HG02943 (cell line): Measurements from ENCODE around the gene TSHZ3.

Source experiments
- ATAC-seq: cut with Tn5 transposase; IDR thresholded peaks from one replicate; pipeline ENCODE4 v1.9.1; 2021; ENCODE audit warnings: mild to moderate bottlenecking, low read depth, moderate library complexity; ENCODE audit not compliant: unreplicated experiment

Gene TSHZ3

DNA sequence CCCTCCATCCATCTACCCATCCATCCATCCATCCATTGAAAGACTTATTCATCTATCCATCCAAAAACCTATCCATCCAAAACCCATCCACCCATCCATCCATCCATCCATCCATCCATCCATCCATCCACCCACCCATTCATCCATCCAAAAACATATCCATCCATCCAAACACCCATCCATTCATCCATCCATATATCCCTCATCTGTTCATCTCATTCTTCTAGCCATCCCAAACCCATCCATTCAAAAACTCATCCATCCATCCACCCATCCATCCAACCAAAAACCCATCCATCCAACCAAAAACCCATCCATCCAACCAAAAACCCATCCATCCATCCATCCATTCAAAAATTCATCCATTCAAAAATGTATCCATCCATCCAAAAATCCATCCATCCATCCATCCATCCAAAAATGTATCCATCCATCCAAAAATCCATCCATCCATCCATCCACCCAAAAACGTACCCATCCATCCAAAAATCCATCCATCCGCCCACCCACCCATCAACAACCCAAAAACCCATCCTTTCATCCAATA is 56.5 kb downstream of the TSHZ3 start:
- ATAC-seq = no peak

DNA sequence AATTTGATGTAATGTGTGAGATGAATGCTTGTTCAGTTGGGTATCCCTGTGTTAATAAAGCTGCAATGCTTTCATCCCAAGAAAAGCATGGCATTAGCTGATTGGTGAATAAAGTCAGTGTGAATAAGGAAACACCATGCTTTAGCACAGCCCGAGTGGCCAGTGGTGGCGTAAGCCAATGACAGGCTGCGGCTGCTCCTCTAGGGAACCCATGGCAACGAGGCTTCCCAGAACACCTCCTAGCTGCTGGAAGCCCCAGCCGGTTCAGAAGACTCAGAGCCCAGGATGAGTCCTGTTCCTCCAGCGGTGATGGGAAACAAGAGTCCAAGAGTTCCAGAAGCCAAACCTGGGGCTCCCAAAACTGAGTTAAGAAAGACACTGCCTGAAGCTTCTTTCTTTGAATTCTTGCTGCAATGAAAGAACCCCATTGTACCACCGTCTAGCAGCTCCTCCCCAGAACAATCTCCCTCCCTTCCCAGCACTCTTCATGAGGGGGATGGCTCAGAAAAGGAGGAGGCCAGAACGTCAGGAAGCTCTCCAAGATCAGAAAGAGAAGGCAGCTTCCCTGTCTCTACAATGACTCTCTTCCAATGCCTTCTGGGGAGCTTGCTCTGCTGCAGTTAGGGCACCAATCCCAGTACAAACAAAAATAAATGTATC is 58.2 kb downstream of the TSHZ3 start:
- ATAC-seq = no peak

DNA sequence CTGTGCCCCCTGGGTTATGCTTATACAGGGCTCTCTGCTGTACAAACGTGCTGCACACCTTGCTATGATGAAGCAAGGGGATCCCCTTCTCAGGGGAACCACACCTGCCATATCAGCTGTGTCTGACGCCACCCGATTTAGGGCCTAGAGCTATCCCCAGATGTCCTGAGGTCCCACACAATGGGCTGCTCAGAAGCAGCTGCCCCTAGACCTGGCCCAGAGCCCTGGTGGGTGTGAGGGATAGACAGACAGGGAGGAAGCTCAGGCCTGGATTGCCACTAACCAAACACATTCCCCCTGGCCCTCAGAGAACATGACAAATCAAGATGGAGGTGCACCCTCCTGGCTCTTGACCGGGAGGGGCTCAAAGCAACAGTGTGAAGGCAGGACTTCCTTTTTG is 59.3 kb downstream of the TSHZ3 start:
- ATAC-seq = no peak

DNA sequence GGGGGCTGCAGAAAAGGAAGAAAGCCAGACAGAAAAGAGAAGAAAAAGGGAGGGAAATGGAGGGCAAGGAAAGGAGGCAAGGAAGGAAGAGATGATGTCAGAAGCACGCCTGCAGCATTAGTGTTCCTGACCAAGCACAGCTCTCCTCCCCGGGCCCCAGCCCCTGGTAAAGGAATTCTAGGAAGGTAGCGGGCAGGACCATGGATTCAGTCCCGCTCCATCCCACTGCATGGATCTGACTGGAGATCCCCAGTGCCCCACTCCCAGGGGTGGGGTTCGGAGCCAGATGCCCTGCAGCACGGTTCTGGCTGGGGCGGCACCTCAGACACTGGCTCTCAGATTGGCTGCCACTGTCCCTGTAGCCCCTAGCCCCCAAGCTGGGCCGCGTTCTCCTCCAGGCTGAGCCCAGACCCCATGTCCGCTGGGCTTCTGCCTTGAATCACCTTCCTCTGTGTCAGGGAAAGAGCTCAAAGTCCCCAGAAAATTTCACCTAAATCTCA is 59.8 kb downstream of the TSHZ3 start:
- ATAC-seq = no peak

DNA sequence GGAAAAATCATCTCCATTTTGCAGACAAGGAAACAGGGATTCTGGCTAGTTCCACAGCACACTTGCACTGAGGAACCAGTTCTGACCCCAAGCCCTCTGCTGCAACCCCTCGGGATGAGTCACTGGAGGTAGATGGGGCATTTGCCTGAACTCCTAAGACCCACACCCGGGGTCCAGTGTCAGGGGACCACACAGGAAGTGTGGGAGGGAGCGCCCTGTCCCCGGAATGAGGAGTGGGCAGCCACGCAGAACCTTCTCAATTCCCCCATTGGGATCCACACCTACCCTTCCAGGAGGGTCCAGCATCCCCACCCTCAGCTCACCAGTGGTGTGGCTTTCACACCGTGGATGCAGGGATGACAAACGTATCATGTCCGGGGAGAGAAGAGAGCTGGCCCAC is 62.7 kb downstream of the TSHZ3 start:
- ATAC-seq = no peak

DNA sequence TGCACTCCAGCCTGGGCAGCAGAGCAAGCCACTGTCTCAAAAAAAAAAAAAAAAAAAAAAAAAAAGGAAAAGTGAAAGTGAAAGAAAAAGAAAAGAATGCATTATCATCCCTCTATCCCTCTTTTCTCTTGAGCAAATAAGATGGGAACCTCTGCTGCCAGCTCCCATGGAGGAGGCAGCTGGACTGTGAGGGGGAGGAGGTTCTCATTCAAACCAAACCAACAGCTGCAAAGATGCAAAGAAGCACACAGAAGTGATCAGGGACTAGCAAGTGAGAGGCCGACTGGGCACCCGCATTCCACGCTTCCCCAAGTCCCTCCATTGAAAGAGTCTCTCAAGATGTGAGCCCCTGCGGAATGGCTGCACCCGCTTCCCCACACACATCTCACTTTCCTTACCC is 63.5 kb downstream of the TSHZ3 start:
- ATAC-seq = no peak

DNA sequence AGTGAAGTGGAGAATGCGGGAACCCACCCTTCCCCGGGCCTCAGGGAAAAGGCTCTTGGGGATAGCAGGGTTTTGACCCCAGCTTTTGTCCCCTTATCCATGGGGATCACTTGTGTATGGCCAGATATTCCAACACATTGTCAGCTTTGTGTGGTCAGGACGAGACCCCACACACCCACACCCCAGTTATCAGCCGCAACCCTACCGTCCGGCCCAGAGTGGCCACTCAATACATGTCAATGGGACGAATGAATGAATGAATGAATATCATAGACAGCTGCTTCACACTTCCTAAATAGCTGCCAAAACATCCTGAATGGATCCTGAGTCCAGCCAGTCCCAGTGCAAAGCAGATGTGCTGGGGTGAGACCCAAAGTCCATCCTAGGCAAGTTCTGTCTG is 64.6 kb downstream of the TSHZ3 start:
- no peak for ATAC-seq

DNA sequence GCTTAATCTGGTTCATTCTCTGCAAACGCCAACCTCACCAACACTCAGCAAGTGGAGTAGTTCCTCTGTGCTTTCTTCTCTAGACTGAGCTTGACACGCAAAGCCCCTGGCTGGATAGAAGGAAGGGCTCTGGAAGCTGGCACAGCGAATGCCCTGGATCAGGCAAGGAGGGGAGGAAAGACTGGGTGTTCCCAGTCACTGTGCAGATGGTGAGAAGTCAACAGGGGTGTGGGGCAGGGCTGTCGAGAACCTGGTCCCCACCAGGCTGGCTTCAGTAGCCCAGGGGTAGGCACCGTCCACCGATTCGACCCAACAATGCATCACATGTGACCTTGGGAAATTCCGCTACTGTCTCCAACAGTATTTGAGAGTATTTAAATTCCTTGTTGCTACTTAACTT is 65.5 kb downstream of the TSHZ3 start:
- no peak for ATAC-seq

DNA sequence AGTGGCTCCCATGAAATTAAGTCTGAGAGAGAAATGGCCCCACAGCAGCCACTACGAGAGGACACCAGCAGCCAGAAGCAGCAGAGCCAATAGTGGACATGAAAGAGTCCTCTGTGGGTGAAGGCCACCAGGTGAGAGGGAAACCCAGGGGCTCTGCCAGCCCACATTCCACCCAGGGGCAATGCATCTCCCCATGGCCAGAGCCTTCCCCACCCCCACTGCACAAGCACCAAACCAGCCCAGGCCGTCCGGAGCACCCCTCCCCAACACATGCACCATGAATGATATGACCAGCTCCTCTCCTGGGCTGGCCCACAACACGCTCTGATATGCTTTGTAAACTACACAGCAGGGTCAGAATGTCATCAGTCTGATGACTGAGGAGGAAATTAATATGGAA is 66.9 kb downstream of the TSHZ3 start:
- no peak for ATAC-seq

DNA sequence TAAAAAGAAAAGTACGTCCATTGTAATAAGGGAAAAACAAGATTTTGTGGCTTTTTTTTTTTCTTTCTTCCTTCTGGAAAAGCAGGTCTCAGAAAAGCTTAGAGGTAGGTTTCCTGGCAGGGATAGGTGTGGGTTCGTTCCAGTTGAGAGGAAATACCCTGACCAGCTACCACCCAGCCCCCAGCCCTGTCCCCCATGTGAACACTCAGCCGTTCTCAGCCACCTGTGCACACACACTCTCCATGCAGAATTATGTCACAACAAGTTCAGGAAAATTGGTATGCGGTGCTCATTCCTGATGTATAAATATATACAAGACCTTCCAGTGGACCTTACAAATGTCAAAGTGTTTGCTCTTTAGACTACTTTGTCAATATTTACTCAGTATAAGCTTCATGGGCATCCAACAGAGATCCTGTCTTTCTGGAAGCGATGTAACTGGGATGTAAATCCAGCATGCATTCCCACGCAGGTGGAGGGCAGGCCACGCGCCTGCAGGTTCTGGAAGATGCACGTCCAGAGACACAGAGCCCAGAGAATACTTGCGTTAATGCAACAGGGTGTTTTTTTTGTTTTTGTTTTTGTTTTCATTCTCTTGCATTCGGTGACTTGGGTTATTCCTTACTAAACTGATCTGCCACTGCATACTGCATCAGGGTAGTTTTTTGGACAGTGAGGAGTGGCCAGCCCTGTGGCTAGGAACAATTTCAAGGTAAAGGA is 68.8 kb downstream of the TSHZ3 start:
- no peak for ATAC-seq

DNA sequence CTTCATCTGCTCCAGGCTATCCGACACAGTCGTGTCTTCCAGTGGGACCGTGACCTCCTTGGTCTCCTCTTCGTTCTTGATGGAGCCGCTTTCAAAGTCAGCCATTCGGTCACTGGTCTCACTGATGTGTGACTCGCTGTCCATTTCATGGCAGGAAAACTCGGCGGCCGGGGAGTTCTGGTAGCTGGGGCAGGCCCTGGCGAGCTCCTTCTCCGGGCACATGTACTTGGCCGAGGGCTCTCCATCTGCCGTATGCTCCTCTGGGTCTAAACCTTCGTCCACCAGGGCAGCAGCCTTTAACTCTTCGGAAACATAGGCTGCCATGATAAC is 69.8 kb downstream of the TSHZ3 start:
- no peak for ATAC-seq

DNA sequence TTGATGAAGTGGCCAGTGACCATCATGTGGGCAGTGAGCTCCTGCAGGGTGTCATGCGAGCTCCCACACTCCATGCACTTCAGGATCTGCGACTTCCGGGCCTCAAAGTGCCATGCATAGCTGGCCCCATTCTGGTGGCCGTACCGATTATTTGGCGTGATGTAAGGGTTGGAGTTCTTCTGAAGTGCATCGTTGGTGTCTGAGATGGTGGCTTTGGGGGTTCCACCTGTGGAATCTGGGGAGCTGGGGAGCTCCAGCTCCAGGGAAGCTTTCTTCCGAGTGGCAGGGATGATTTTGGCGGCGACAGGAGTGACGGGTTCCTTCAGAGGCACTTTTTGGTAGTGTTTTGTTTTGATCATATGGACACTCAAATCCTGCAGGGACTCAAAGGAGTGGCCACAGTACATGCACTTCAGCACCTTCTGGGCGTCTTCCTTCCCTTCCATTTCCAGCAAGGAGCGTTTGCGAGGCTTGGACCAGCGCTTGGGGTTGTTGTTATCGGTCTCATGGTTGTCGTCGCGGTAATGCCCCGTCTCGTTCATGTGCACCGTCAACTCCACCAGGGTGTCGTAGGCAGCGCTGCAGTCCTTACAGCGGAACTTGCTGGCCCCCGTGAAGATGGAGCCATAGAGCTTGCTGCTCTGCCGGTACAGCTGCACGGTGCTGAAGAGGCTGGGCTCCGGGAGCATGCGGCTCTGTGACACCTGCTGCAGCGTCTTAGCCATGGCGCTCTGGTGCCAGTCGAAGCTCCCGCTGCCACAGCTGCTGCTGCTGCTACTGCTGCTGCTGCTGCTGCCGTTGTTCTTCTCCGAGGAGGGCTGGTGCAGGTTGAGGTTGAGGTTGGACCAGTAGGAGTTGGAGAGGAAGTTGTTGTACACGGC is 70.4 kb downstream of the TSHZ3 start:
- ATAC-seq = no peak

DNA sequence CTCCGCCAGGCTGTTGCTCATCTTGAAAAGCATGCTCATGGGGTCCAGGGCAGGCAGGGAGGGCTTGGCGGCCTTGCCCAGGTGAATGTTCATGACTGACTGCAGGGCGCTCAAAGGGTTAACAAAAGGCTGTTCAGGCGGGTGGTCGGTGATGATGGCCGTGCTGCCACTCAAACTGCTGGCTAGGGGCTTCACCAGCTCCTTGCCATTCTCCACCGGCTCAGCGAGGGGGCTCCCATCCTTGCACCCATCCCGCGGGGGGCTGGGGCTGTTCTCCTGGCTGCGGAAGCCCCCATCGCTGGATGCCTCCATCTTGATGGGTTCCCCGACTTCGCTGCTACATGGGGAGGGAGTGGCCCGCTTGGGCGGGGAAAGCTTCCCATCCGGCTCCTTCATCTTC is 71.7 kb downstream of the TSHZ3 start:
- ATAC-seq = no peak

DNA sequence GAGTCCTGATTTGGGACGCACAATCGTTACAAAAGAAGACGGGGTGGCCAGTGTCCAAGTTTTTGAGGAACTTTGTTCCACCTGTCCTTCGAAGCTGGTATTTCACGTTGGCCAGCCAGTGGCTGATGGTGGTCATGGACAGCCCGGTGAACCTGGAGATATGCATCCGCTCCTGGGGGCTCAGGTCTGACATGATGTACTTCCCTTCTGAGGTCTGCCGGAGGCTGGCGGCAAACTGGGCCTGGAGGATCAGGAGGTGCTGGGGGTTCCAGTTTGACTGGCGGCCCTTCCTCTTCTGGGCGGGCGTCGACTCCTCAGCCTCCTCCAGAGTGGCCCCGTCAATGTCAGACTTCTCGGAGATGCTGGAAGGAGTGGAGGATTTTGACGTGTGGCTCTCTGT is 72.4 kb downstream of the TSHZ3 start:
- ATAC-seq = no peak

DNA sequence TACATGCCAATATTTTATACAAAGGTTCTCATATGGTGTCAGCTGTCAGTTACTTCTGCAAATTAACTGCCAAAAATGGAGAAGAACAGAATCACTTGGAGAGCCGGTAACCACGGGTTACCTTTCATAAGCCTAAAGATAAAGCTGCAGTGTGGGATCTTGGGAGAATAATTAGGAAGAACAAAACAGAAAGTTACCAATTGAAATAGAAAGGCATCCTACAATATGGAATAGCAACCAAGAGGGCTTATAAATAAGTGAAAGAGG is 74.2 kb downstream of the TSHZ3 start:
- no peak for ATAC-seq

DNA sequence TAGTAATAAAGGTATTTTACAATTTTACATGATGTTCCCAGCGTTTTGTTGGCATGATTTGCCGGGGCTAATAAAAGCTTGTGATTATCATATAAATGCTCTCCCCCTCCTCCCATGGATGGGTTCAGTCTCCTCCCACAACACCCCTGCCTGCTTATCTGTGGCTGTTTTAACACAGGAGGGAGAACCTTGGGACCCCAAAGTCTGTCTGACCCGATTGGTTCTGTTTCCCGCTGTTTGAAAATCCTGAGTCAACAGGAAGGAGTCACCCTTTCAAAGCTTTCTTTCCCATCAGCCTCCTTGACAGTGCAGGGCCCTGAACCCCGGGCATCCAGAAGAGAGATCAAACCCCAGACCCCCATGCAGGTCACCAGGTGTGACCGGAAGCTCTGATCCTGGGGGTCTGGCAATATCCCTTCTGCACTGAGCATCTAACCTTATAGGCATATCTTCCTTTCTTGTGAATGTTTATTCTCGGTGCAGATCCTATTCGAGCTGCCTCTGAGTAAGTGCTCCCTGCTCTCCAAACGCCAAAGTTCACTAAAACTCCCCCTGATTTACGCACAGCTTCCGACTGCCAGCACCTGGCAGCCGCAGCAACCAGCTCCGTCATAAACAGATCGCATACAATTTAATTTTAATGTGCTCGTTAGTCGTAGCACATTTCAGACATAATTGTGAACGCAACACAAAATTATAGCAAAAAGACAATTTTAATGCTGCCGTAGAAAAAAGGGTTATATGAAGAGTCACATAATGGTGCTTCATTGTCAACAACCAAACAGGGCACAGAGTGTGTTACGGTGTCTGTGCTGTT is 74.8 kb downstream of the TSHZ3 start:
- ATAC-seq = no peak

DNA sequence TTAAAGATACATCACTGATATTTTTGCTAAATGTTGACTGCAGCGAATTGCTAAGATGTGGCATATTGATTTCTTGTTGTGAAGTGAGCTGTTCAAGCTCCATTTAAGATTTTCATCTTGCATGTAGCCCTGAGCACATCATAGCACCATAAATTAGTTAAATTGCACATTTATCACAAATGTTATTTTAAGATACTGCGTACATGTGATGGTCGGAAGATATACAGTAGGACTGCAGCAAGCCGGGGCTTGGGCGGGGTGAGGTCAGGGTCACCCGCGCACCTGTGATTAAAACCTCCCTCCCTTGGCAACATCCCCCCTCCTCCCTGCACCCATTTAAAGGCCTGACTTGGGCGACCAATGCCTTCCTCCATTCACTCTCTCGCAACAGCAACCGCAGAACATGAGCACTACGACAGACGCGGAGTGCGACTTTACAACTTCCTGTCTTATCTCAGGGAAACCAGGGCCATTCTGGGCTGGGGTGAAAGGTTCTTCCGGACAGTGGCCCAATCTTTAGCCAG is 76.6 kb downstream of the TSHZ3 start:
- no peak for ATAC-seq

DNA sequence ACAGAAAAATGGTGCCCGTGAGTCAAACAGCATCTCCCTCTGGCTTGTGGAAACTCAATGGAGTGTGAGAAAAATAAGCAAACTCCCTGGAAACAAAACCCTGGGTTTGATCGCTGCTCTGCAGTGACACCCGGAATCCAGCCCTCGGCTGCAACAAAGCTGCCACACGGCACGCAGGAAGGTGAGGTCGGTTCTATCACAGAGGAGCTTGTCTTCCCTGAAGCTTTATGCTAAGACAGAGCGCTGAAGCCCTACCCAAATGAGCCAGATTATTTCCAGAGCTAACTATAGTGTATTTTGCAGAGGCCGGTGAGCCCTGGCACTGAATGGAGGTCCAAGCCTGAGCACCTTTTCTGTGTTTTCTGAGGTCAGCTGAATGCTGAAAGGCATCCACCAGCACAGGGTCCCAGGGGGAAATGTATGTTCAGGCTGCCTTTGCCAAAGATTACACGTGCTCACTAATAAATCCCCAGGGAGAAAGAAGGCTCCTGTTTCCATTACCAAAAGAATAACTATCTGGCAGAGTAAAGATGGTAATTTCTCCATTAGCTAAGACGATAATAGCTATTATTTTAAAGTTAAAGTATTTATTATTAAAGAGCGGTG is 77.8 kb downstream of the TSHZ3 start:
- no peak for ATAC-seq

DNA sequence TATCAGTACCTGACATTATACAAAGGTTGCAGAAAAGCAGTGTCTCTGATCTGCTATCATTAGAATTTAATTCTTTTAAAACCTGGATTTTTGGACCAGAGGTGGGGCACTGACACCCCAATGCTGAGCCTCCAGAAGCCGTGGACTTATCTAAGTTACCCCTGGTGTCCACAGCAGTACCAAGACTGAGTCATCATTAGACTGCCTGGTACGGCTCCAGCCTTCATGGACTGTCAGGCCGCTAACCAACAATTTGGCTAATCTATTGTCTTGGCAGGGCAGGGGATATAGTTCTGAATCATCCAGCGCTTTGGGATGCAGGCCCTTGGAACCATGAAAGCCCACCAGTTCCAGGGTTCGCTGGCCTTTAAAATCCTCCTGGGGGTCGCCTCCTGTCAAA is 78.3 kb downstream of the TSHZ3 start:
- ATAC-seq = no peak
